NCI-H1092 treated with DMSO at 0.1 percent for 48 hours (cell line): ENCODE measurements around the gene S100P.
A peak's percentile ranks its signal among the peaks of the same experiment; 100 is the strongest.

Experiments used
- DNase-seq: peaks from one replicate; lab custom pipeline; 2025; lab: John Stamatoyannopoulos, UW

The S100P gene

DNA sequence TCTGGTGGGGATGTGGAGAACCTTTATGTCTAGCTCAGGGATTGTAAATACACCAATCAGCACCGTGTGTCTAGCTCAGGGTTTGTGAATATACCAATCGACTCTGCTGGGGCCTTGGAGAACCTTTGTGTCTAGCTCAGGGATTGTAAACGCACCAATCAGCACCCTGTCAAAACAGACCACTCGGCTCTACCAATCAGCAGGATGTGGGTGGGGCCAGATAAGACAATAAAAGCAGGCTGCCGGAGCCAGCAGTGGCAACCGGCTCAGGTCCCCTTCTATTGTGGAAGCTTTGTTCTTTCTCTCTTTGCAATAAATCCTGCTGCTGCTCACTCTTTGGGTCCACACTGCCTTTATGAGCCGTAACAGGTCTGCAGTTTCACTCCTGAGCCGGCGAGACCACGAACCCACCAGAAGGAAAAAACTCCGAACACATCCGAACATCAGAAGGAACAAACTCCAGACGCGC, 20.5 kb upstream of the S100P start:
- peak; percentile 56 for DNase-seq

DNA sequence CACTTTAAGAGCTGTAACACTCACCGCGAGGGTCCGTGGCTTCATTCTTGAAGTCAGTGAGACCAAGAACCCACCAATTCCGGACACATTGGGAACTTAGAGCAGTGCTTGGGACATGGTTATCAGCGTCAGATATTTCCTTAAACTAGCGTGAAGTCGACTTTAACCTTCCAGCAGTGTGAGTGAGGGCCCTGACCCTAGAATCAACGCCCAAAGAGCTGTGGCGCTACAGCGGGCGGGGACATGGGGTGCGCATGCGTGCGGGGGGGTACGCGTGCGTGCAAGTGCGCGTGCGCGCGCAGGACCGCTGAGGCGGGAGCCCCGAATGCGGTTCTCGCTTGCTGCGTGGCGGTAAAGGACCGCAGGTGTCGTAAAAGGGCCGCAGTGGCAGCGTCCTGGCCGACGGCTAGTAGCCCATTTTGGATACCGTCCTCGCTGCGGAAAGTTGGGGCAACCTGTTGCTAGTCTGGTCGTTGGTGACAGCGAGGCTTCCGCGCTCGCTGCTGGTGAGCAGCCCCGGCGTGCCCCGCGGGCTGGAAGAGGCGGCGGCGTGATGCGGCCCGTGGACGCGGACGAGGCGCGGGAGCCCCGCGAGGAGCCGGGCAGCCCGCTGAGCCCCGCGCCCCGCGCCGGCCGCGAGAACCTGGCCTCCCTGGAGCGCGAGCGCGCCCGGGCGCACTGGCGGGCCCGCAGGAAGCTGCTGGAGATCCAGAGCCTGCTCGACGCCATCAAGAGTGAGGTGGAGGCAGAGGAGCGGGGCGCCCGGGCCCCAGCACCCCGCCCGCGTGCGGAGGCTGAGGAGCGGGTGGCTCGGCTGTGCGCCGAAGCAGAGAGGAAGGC, 19.8 kb upstream of the S100P start:
- DNase-seq: peak; percentile 92

DNA sequence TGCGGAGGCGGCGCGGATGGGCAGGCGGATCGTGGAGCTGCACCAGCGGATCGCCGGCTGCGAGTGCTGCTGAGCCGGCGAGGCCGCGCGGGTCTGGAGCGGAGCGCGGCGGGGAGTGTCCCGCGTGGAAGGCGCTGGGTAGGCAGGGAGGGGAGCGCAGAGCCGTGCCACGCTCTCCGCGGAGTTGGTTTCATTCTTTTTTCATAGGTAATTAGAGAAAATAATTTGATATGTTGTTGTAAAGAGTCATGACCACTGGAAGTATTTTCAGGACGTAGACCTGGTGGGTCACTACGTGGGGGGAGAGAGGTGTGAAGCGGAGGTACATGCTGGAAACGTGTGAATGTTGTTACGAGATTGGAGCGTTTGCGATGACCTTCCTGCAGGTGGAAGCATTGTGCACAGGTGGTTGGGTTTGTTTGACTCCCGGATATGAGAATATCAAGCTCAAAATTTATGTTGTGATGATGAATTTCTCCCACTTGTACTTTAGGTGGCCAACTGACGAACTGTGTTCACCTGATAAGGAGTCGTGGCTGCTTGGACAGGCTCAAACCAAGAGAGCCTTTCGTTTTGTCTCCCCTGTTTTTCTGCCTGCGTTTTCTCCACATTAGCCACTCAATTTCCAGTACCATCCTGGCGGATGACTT, 19.1 kb upstream of the S100P start:
- DNase-seq: peak; percentile 38

DNA sequence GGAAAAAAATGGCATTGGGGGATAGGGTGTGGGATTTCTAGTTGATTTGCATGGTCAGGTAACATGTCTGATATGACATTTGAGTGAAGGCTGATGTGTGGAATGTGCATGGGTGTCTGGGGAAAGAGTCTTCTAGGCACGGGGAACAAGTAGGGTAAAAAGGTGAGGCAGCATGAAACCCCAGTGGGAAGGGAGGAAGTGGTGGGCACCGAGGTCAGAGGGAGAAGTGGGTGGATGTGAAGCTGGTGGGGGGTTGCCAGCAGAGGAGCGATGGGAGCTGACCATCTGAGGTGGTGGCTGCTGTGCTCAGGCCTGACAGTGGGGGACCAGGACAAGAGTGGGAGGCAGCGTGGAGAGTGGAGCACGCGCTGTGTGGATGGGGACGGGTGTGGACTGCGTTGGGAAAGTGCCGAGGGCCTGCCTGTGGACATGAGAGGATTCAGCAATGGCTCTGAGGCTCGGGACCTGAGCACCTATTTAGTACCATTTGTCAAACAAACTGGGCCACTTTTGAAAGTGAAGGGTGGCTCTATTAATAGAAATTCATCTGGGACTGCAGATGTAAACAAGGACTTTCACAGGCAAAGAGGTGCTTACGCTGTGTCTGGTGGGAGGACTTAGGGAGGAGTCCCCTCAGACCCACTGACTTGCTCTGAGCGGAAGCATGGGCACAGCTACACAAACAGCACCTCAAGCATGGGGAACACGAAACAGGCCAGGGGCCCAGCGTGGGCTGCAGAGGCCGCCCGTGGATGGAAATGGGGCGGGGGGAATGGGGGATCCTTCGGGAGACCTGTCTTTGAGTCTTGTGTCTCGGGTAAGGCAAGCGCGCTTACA, 16.7 kb upstream of the S100P start:
- no peak for DNase-seq

DNA sequence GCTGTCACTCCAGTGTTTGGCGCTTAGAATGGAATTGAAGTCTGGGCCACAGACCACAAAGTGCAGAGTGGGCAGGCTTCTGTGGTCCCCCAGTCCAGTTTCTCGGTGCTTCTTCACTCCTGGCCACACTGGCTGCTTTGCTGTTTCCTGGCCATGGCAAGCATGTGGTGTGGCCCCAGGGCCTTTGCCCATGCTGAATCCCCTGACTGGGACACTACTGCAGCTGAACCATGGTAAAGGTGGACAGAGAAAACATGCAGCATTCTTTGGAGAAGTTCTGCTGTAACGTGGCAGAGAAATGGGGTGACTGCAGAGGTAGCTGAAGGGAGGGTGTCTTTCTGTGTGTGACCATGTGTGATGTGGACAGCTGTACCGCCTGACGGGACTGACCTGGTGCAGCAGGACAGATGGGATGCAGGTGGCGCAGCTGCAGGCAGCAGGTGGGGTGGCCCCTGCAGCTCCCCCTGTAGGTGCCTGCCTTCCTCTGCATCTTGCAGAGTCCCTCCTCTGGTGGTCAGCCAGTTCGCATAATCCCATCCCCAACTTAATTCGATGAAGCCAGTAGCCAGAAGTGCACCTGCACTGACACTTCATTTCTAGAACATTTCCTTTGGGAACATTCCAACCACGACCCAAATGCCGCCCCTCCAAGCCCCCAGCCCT, 13.2 kb upstream of the S100P start:
- no peak for DNase-seq

DNA sequence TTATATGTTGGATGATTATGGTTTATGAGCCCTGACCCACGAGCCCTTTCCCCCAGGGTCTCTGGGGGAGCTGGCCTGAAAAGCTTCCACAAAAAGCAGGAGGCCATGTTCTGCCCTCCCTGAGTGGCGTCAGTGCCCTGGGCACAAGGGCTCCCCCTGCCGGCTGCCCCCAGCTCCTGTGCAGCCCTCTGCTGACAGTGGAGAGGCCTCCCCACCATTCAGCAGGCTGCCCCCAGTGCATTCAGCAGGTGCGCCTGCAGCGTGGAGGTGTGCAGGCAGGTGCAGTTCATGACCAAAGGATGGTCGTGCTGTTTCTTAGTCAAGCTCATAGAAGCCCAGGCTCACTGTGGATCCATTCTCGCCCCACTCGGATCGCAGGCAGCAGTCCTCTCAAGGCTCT, 12.5 kb upstream of the S100P start:
- DNase-seq: no peak

DNA sequence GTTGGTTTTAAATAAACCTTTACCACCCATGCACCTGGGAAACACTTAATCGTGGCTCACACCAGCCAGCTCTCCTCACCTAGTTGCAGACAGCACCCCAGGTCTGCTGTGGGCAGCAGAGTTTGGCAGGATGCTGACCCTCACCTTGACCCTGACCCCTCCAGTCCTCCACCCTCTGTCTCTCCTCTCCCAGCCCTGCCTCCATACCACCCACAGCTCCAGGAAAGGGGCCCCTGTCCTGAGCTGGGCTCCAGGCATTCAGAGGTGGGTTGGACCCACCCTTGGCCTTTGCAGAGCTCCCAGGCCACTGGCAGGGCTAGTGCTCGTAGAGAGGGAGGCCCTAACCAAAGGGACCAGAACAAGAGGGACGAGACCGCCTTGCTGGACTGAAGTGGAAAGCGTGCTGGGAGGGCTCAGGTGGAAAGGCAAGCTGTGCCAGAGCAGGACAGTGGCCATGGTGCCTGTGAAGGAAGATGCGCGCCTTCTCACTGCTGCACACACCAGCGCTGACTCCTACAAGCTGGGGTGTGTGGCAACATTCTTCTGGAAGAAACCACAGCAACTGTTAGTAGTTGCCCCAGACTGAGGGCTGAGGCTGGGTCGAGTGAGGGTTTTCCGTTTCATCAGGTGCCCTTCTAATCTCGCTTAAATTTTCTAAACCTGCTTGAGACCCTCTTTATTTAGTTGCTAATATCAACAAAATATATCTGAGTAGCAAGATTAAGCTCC, 10.7 kb upstream of the S100P start:
- no peak for DNase-seq

DNA sequence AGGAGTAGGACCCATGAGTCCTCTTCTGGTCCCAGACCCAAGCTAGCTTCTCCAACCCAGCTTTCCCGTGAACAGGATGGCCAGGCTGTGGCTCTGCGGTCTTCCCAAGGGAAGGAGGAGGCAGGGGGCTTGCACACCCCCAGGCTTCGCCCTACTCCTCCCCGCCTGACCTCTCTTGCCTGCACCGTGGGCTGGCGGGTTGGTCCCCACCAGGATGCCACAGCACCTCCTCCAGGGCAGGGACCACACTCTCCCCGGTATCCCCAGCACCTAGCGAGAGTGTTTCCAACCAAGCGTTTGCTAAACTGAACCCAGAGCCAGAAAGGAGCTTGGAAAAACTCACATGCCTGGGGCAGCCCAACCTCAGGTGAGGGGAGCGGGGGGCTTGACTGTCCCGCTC, 9.0 kb upstream of the S100P start:
- no peak for DNase-seq

DNA sequence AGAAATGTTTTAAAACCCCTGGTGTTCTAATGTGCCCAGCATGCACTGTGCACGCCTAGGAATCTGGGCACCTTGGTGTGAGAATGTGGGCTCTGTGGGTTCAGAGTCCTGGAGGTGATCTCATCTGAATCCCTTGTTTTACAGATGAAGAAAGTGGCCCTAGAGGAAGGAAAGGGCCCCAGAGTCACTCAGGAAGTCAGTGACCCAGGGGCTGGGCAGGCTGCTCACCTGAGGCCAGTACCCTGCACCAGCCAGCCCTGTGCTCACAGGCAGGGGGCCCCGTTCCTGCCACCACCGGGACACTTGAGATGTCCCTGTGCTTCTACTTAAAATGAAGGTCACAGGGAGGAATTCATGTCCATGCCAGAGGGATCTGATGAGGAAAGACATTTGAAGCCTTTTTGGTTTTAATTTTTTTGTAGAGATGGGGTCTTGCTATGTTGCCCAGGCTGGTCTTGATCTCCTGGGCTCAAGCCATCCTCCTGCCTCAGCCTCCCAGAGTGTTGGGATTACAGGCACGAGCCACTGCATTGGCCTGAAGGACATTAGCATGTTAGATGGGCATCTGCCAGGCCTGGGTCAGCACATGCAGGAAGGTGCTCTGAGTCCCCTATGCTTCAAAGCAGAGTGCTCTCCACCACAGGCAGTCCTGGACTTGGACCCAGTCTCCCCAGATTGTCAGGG, 7.4 kb upstream of the S100P start:
- no peak for DNase-seq

DNA sequence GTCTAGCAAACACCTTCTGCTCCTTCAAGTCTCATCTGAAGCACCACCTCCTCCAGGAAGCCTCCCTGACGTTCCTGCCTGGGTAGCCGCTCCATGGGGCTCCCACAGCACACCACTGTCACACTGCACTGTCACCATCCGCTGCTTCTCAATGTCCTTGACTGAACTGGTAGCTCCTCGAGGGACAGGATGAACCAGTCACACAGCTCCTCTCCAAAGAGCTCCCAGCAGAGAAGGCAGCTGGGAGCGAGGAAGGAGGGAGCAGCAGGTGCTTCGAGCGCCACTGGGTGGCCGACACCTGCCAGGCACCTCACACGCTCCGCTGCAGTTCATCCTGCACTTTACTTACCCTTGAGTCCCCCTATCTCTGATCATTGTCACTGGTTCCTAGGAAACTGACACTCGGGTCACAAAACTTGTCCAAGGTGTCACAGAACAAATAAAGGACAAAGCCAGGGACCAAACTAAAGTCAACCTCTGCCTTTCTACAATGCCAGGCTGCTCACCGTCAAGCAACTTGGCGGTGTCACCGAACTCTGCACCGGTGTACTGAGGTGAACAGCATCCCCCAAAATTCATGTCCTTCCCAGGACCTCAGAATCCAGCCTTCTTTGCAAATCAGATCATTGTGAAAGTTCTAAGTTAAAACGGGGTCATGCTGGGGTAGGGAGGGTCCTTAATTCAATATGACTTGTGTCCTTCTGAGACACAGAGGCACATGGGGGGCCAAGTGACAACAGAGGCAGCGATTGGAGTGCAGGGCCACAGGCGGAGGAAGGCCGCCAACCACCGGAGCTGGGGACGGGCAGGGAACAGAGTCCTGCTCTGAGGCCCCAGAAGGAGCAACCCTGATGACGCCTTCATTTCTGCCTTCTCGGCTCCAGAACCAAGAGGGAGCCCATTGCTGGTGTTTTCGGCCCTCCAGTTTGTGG, 5.5 kb upstream of the S100P start:
- DNase-seq: no peak

DNA sequence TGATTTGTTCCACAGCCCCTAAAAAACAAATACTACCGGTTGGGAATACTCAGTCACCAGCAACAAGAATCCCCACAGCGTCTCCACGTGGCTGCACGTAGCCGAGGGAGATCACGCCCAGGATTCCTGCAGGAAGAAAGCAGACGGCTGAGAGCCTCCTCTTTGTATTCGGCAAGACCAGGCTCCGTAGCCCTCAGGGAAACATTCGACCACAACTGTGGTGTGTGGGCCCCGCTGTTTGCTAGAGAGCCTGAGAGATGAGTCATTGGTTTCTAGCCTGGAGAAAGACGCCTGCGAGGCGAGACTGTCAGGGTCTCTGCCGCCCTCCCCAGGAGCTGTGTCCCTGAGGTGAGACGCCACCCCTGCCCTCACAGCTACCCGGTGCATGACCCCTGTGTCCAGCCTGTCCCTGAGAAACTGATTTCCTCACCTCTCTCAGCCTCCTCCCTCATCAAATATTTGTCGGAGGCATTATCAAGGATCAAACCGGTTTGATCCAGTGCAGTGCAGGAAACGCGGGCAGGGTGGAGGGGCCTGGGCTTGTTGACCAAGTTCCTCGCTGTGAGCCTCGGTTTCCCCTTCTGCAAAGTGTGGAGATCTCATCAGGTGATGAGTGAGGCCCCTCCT, 4.7 kb upstream of the S100P start:
- no peak for DNase-seq

DNA sequence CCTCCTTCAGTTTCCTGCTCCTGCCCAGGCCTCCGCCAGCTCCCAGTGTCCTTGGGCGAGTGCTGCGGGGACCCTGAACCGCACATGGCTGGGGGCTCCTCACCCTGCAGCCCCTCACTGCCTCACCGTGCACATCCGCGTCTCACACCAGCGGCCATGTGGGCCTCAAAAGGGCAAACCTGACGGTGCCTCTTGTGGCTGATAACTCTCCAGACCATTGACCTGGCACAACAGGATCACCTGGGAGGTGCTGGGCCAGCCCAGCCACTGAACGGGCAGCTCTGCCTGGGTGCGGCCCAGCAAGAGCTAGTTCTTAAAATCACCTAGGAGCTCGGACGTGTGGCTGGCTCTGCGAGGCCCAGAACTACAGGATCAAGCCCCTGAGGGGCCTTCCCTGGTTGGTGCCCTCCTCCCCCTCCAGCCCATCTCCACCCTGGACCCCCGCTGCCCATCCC, 4.1 kb upstream of the S100P start:
- DNase-seq: no peak

DNA sequence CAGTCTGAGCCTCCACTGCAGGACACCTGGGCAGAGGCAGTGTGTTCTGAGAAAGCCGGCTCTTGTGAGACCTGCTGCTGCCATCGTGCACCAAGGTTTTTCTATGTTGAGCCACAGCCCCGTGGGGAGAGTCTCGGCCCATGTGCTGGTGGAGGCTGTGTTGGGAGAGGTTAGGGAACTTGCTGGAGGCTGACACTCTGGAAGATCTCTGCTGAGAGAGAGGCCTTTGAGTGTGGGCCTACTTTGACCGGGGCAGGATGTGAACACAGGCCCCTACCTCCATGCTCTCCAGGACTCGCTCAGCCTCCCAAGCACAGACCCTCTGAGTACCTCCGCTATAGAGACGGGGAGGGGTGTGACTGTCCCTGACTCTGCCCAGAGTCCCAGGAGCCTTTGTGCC, 1.3 kb upstream of the S100P start:
- DNase-seq: no peak

DNA sequence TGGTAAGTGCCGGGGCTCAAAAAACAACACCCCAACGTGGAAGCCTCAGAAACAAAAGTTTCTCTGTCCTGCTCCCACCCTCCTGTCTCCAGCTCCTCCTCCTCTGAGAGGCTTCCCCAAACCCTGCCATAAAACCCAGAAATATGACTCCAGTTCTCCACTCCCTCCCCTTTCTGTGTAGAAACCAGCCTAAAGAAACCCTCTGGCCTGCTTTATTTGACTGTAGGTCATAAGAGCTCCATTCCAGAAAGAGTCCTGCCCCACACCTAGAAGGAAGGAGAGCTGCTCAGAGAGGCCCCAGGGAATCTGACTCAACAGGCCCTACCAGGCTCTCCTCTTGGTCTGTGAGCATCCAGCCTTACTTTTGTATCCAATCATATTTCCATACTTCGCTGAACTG, 872 bp upstream of the S100P start:
- no peak for DNase-seq

DNA sequence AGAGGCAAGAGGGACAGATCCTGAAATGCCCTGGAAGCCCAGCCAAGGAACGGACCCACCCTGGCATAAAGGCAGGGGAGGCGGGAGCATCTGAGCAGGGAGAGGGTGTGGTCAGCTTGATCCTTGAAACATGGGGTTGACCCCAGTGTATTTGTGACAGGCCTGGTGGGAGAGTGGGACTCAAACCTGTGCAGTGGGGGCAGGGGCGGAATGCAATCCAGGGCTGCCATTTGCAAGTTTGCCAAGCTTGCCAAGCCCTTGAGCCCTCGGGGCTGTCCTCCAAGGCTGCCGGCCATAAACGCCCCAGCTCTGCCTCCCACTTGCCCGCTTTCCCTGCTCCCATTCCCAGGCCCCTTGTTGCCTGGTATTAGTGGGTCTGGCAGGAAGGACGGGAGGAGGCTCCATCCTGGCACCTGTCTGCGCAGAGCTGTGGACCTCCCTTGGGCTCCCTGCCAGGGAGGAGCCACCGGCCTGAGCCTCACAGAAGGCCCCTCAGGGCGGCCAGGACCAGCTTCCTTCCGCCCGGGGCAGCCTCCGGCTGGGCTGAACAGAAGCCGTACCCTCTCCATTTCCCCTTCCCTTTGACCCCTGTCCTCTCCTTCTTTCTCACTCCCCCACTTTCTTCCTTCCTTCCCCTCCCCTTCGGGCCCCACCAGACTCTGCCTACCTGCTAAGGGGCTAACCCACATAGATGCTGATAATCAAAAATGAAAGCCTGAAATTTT, 661 bp downstream of the S100P start:
- no peak for DNase-seq

DNA sequence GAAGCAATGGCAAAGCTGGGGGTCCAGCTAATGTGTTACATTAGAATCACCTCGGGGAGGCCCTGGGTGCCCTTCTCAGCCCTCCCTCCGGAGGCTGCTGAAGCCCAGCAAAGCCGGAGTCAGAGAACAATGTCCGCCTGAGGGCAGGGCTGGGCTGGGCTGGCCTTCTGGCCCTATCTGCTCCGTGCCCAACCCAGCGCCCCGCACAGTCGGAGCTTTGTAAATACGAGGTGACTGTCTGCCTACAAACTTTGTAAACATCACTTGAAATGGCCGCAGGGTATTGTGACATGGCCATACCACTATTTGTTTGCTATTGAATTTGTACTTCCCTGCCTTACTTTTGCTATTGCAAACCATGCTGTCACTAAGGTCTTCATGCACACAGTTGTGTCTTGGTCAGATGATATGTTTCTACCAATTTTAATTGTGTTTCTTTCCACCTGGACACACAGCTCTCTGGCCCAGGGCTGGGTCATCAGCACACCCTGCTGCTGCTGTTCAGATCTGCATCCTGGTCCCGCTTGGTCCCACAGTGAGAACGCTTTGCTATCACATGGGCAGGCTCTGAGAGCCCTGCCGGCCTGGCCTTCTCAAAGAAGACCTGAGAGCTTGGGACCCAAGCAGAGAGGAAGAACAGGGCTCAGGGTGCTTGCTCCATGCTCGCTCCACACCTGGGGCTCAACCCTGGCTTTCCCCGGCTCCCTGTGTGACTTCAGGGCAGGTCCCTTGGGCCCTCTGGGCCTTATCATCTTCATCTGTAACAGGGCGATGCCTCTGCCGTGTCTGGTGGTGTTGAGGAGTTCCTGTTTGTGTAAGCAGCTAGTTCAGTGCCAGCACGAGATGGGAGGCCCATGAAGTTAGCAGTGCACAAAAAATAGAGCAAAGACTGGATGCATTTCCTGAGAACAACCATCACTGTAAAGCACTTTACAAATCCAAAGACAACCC, 2.3 kb downstream of the S100P start:
- no peak for DNase-seq

DNA sequence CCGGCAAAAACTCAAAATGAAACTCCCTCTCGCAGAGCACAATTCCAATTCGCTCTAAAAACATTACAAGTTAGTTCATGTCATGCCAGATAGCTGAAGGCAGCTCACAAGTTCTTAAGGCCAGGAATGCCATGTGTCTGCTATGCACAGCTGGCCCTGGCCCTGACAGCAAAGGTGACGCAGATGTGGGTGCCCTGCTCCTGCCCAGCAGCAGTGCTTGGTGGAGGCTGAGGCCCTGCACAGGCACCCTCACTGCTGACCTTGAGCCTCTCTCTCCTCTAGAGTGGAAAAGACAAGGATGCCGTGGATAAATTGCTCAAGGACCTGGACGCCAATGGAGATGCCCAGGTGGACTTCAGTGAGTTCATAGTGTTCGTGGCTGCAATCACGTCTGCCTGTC, 2.9 kb downstream of the S100P start:
- no peak for DNase-seq
